OCI-LY3 (cell line): ENCODE measurements around the gene CROCC.
A peak's percentile ranks its signal among the peaks of the same experiment; 100 is the strongest.
"Not testable (repeated sequence)": the region's sequence is repeated elsewhere in the genome, so short reads cannot be mapped to it uniquely, and the experiment has no call there.

ENCODE experiments used
- H2AFZ ChIP-seq: fragments of 200-600, 300-600 bp; shearing (Covaris generic); 2 replicates; pipeline ENCODE4 v1.6.0; 2014; ENCODE audit warnings: antibody characterized with exemption, low read depth, low read length
- H3K27ac ChIP-seq: fragments of 200-600, 300-600 bp; sonication (generic); 2 replicates; pipeline ENCODE4 v1.5.1; 2014; ENCODE audit warnings: mild to moderate bottlenecking, low read length, moderate library complexity, mixed read lengths
- H3K27me3 ChIP-seq: fragments of 200-600, 300-600 bp; sonication (generic); 2 replicates; pipeline ENCODE4 v1.6.1; 2014; ENCODE audit warnings: low read depth, low read length, mixed read lengths
- H3K36me3 ChIP-seq: fragments of 200-600, 300-600 bp; sonication (generic); replicated peaks from 2 replicates; pipeline ENCODE3; 2014; ENCODE audit warnings: low read depth, low read length, mixed read lengths
- H3K4me1 ChIP-seq: fragments of 300-600, 200-600 bp; sonication (generic); 2 replicates; pipeline ENCODE4 v1.6.1; 2014; ENCODE audit warnings: low read length, mixed read lengths
- H3K4me2 ChIP-seq: fragments of 200-600, 300-600 bp; sonication (generic); 2 replicates; pipeline ENCODE4 v1.6.1; 2014; ENCODE audit warnings: low read length, mixed read lengths
- H3K4me3 ChIP-seq: fragments of 300-600, 200-600 bp; sonication (generic); 2 replicates; pipeline ENCODE4 v1.5.1; 2014; ENCODE audit warnings: antibody characterized with exemption, mild to moderate bottlenecking, low read length, moderate library complexity
- H3K79me2 ChIP-seq: fragments of 300-600, 200-600 bp; shearing (Covaris generic); 2 replicates; pipeline ENCODE4 v1.6.1; 2014; ENCODE audit warnings: mild to moderate bottlenecking, low read length, mixed read lengths
- H3K9ac ChIP-seq: fragments of 300-600, 200-600 bp; shearing (Covaris generic); 2 replicates; pipeline ENCODE4 v1.6.0; 2014; ENCODE audit warnings: mild to moderate bottlenecking, low read length, moderate library complexity
- H3K9me3 ChIP-seq: fragments of 200-600, 300-600 bp; shearing (Covaris generic); 2 replicates; pipeline ENCODE4 v1.6.1; 2014; ENCODE audit warnings: low read length, mixed read lengths; ENCODE audit not compliant: insufficient read depth
- H4K20me1 ChIP-seq: fragments of 200-600, 300-600 bp; sonication (generic); 2 replicates; pipeline ENCODE4 v1.6.1; 2016; ENCODE audit warnings: low read length, mixed read lengths; ENCODE audit not compliant: insufficient read depth
- CTCF ChIP-seq: fragments of 200-600, 300-600 bp; sonication (generic); IDR thresholded peaks from 2 replicates; pipeline ENCODE4 v1.5.1; 2014; ENCODE audit warnings: antibody characterized with exemption, low read length, low read depth
- EZH2phosphoT487 ChIP-seq: fragments of 200-600 bp; shearing (Covaris generic); IDR thresholded peaks from 2 replicates; pipeline ENCODE4 v1.6.1; 2018; ENCODE audit warnings: antibody characterized with exemption, mixed run types, low read depth

Gene CROCC

GRCh38 chr1:16907870-16908758, 13.6 kb upstream of the CROCC start:
- Histone ChIP-seq H2AFZ (no peak overlapping the region), H3K27ac (no peak overlapping the region), H4K20me1 (no peaks in the 10 kb centered on the region), H3K4me3 (no peak overlapping the region), H3K9me3 (no peaks in the 10 kb centered on the region), H3K9ac (no peak overlapping the region), H3K36me3 (no peaks in the 10 kb centered on the region), H3K4me1 (peaks cover 17% of the 10 kb centered on the region), H3K4me2 (no peak overlapping the region), H3K27me3 (no peaks in the 10 kb centered on the region), H3K79me2 (no peaks in the 10 kb centered on the region)
- no peak for TF ChIP-seq CTCF
- TF ChIP-seq EZH2phosphoT487, result no peak

GRCh38 chr1:16911851-16912721, 9.6 kb upstream of the CROCC start:
- not testable (repeated sequence) for H2AFZ ChIP-seq, H3K9me3 ChIP-seq

GRCh38 chr1:16912742-16913141, 9.0 kb upstream of the CROCC start:
- H3K9me3 ChIP-seq, H3K4me3 ChIP-seq, H3K9ac ChIP-seq, H3K36me3 ChIP-seq, H3K79me2 ChIP-seq, H3K27me3 ChIP-seq, H3K4me2 ChIP-seq, H3K4me1 ChIP-seq, H2AFZ ChIP-seq, H4K20me1 ChIP-seq, H3K27ac ChIP-seq: not testable (repeated sequence)

More at GRCh38 chr1:16911851-16912721, 9.6 kb upstream of the CROCC start:
- not testable (repeated sequence) for H3K27me3 ChIP-seq, H3K4me1 ChIP-seq, H3K79me2 ChIP-seq, H3K27ac ChIP-seq, H3K9ac ChIP-seq, H4K20me1 ChIP-seq, H3K4me2 ChIP-seq, H3K4me3 ChIP-seq, H3K36me3 ChIP-seq

- no peaks in the 10 kb centered on the region for H3K27me3 ChIP-seq
- no peaks in the 10 kb centered on the region for H4K20me1 ChIP-seq
- no peak for TF ChIP-seq CTCF
- TF ChIP-seq EZH2phosphoT487, result no peak
- no peak overlapping the region for H3K27ac ChIP-seq
- peak overlapping the region; percentile 54; the same call in 1 of the 2 replicates for H2AFZ ChIP-seq
- H3K9me3 ChIP-seq, result no peaks in the 10 kb centered on the region
- peak overlapping the region; percentile 99 for H3K4me2 ChIP-seq
- peak overlapping the region; percentile 81 for H3K4me3 ChIP-seq
- H3K4me1 ChIP-seq, result peaks cover 4% of the 10 kb centered on the region
- H3K79me2 ChIP-seq, result no peaks in the 10 kb centered on the region
- H3K36me3 ChIP-seq, result no peaks in the 10 kb centered on the region
- H3K9ac ChIP-seq, result peak overlapping the region; percentile 53; the same call in 1 of the 2 replicates
Observed at GRCh38 chr1:16913181-16913832, 8.4 kb upstream of the CROCC start.
